HL-60 (cell line): ENCODE data around the gene PPL.

Experiments
- DNase-seq, 2 experiments: peaks; one replicate each; pipeline ENCODE4 v3.0.0-alpha.2; 2010 to 2020; ENCODE audit warnings: low read depth in 1 of 2, low spot score in 1 of 2
- H3K27ac ChIP-seq: fragments of 250-450 bp; sonication (Bioruptor Pico); replicated peaks from 2 replicates; pipeline ENCODE4 v1.5.1; 2020; ENCODE audit warnings: mild to moderate bottlenecking, moderate library complexity
- H3K27me3 ChIP-seq: fragments of 250-450 bp; sonication (Bioruptor Pico); 2 replicates; pipeline ENCODE4 v1.5.1; 2021; ENCODE audit warnings: mild to moderate bottlenecking, moderate library complexity; ENCODE audit not compliant: insufficient read depth, poor library complexity, severe bottlenecking
- H3K4me3 ChIP-seq: replicated peaks from 2 replicates; pipeline ENCODE4 v1.5.1; 2011; ENCODE audit warnings: mild to moderate bottlenecking, control low read depth, low read length; ENCODE audit not compliant: insufficient read depth
- CTCF ChIP-seq: IDR thresholded peaks from one replicate; pipeline ENCODE4 v1.5.1; 2011; ENCODE audit warnings: low read length, control low read depth, inconsistent platforms; ENCODE audit not compliant: insufficient read depth
- GABPA ChIP-seq: IDR thresholded peaks from 2 replicates; pipeline ENCODE4 v1.6.1; 2012; ENCODE audit warnings: low read depth
- POLR2AphosphoS5 ChIP-seq: IDR thresholded peaks from 2 replicates; pipeline ENCODE4 v1.6.1; 2012; ENCODE audit warnings: low read depth
- REST ChIP-seq: IDR thresholded peaks from 2 replicates; pipeline ENCODE4 v1.6.1; 2012; ENCODE audit warnings: low read depth; ENCODE audit not compliant: insufficient replicate concordance
- SPI1 ChIP-seq: IDR thresholded peaks from 2 replicates; pipeline ENCODE4 v1.6.1; 2012; ENCODE audit warnings: low read depth, mild to moderate bottlenecking, borderline replicate concordance

The PPL gene

GRCh38 chr16:4948903-4949766 is 12.2 kb upstream of the PPL start:
- H3K27me3 ChIP-seq, result no peaks in the 10 kb centered on the region
- no peak overlapping the region for H3K4me3 ChIP-seq
- H3K27ac ChIP-seq, result peak overlapping the region; percentile 90
- DNase-seq, result no peak
- no peak for TF ChIP-seq GABPA
- TF ChIP-seq POLR2AphosphoS5, result no peak
- TF ChIP-seq SPI1, result no peak
- no peak for TF ChIP-seq CTCF
- no peak for TF ChIP-seq REST

- DNase-seq, result peak; percentile 78 to 95
- Histone ChIP-seq H3K4me3 (no peak overlapping the region; the same call in 1 of the 2 replicates), H3K27me3 (no peaks in the 10 kb centered on the region), H3K27ac (peak overlapping the region; percentile 90)
- TF ChIP-seq SPI1 (peak; percentile 68; the same call in 1 of the 2 replicates), POLR2AphosphoS5 (peak; percentile 89), REST (peak; percentile 54), CTCF (no peak), GABPA (peak; percentile 95)
Observed at GRCh38 chr16:4947722-4948503, 11.0 kb upstream of the PPL start.

DNA sequence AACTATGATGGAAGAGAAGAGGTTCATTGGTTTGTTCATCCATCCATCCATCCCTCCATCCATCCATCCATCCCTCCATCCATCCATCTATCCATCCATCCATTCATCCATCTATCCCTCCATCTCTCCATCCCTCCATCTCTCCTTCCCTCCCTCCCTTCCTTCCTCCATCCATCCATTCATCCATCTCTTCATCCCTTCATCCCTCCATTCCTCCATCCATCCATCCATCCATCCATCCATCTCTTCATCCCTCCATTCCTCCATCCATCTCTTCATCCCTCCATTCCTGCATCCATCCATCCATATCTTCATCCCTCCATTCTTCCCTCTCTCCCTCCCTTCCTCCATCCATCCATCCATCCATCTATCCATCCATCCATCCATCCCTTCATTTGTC is 10.0 kb upstream of the PPL start:
- no peak for TF ChIP-seq REST
- no peak for TF ChIP-seq SPI1
- no peak for TF ChIP-seq CTCF
- TF ChIP-seq POLR2AphosphoS5, result no peak
- TF ChIP-seq GABPA, result no peak
- Histone ChIP-seq H3K27me3 (no peaks in the 10 kb centered on the region), H3K27ac (peak overlapping the region; percentile 90), H3K4me3 (no peak overlapping the region)
- DNase-seq, result no peak
